Caco-2 (cell line): ENCODE data around the gene TFF1. TPM values are rescaled to one million over a fixed set of nuclear protein-coding genes. Genes with fewer than 3 reads are reported as not detected.

Source experiments
- BruUV-seq: library from RNA; stranded (reverse); fragments of 400-500 nt; replicated peaks from 2 replicates; lab custom pipeline; 2021; lab: Mats Ljungman, UMichigan
- CTCF ChIA-PET: fragments of 300-600 bp; sonication (Branson Sonifier 250); formaldehyde crosslinking; loops from one replicate; lab custom pipeline; 2022; ENCODE audit warnings: antibody characterized with exemption; lab: Charles Lee
- POLR2A ChIA-PET: fragments of 300-600 bp; sonication (Branson Sonifier 250); formaldehyde crosslinking; loops from one replicate; lab custom pipeline; 2022; ENCODE audit warnings: antibody characterized with exemption; lab: Charles Lee
- DNase-seq, 2 experiments: peaks; one replicate each; pipeline versions ENCODE4 v3.0.0 to v3.0.0-alpha.2; 2020 to 2022
- H3K27me3 ChIP-seq: replicated peaks from 2 replicates; pipeline ENCODE4 v1.6.0; 2011; ENCODE audit warnings: low read length; ENCODE audit not compliant: control insufficient read depth, insufficient read depth
- H3K36me3 ChIP-seq: 2 replicates; pipeline ENCODE4 v1.5.1; 2011; ENCODE audit warnings: low read length; ENCODE audit not compliant: control insufficient read depth, insufficient read depth
- H3K4me1 ChIP-seq: fragments of 250-450 bp; sonication (Bioruptor Pico); 2 replicates; pipeline ENCODE4 v1.5.1; 2020; ENCODE audit warnings: mild to moderate bottlenecking
- H3K4me3 ChIP-seq: 2 replicates; pipeline ENCODE4 v1.5.1; 2011; ENCODE audit warnings: low read depth, mild to moderate bottlenecking, control low read depth, low read length
- H3K9me3 ChIP-seq: fragments of 250-450 bp; sonication (Bioruptor Pico); 2 replicates; pipeline ENCODE4 v1.5.1; 2020; ENCODE audit warnings: mild to moderate bottlenecking, moderate library complexity
- H3K27ac Mint-ChIP-seq: one replicate; pipeline ENCODE4 v1.8.0; 2022; ENCODE audit warnings: mixed read lengths; ENCODE audit not compliant: unreplicated experiment
- H3K27me3 Mint-ChIP-seq: one replicate; pipeline ENCODE4 v1.8.0; 2022; ENCODE audit warnings: mixed read lengths; ENCODE audit not compliant: insufficient read depth, unreplicated experiment
- H3K36me3 Mint-ChIP-seq: one replicate; pipeline ENCODE4 v1.8.0; 2022; ENCODE audit warnings: mild to moderate bottlenecking, mixed read lengths; ENCODE audit not compliant: insufficient read depth, unreplicated experiment
- H3K4me1 Mint-ChIP-seq: one replicate; pipeline ENCODE4 v1.8.0; 2022; ENCODE audit warnings: low read depth, mixed read lengths; ENCODE audit not compliant: unreplicated experiment
- H3K4me3 Mint-ChIP-seq: one replicate; pipeline ENCODE4 v1.8.0; 2022; ENCODE audit warnings: mild to moderate bottlenecking, moderate library complexity, mixed read lengths; ENCODE audit not compliant: unreplicated experiment
- H3K9me3 Mint-ChIP-seq: one replicate; pipeline ENCODE4 v1.8.0; 2022; ENCODE audit warnings: mixed read lengths; ENCODE audit not compliant: unreplicated experiment
- intact Hi-C: fragments of 100-400 bp; cut with micrococcal nuclease; formaldehyde crosslinking; loops from one replicate; pipeline ENCODE4 v1.10.0; 2022; ENCODE audit not compliant: unreplicated experiment
- total RNA-seq: library from RNA; stranded (reverse); gene quantifications from 2 replicates; pipeline ENCODE4 v1.2.3, GENCODE V29; 2022
- TF ChIP-seq, protein P1 (sequence below), 2 experiments: fragments of 200-600 bp in 1 of 2; IDR thresholded peaks; 1 replicate in 1 of 2; 2 replicates in 1 of 2; pipeline versions ENCODE4 v1.5.1 to v1.8.0; 2011 to 2022; ENCODE audit warnings: antibody characterized with exemption in 1 of 2, control low read depth in 1 of 2, inconsistent platforms in 1 of 2, low read depth in 1 of 2, low read length in 1 of 2, mild to moderate bottlenecking in 1 of 2, moderate library complexity in 1 of 2; ENCODE audit not compliant: insufficient read depth in 1 of 2, severe bottlenecking in 1 of 2, unreplicated experiment in 1 of 2

Gene TFF1
- total RNA-seq, 1 experiment from 2014 or later: 9.8 TPM

DNA sequence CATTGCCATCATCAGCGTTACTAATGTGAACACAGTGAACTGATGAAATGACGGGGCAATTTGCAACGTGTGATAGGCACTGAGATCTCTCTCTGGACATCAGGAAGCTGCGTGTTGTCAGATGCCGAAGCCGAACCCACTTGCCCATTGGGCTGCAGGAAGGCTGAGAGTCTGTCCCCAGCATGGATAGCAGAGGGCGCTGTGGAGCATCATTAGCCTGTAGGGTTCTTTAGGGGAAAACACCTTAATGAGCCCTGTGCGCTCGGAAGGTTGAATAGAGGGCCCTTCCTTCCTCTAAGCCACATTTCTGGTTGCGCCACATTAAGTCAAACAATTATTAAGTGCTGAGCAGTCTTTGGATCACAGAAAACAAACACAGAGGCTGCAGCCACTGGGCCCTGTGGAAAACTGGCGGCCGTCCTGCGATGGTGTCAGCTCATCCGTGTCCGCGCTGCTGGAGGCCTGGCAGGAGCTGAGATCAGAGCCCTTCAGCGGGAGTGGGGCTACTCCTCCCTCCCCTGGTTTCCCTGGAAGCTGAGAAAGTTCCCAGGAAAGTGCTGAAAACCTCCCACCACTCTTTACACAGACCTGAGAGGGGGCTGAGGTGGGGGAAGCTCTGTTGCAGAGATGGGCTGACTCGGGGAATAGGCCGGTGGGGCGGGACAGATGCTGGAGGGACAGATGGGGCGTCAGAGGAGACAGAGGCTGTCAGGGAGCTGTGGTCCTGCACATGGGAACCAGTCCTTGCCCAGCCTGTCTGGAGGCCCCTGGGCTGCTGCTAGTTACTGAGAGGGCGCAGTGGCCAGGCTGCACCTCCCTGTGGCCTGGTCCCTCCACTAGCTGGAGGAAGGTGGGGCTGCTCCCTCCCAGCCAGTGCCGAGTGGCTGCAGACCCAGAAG, 28.3 kb downstream of the TFF1 start:
- Mint-ChIP-seq H3K4me3 (no peak overlapping the region), H3K9me3 (peaks cover 11% of the 10 kb centered on the region), H3K27ac (peak overlapping the region; percentile 81), H3K27me3 (no peaks in the 10 kb centered on the region), H3K36me3 (no peaks in the 10 kb centered on the region), H3K4me1 (peaks cover 17% of the 10 kb centered on the region)
- H3K4me3 ChIP-seq: no peak overlapping the region
- peak; percentile 81 for DNase-seq
- no peaks in the 10 kb centered on the region for H3K9me3 ChIP-seq
- intact Hi-C loops: loop anchor here (1.0 kb wide), 1 partner anchor 43 kb away; no protein-coding TSS in a partner anchor
- POLR2A ChIA-PET: no interaction called here
- H3K27me3 ChIP-seq: no peaks in the 10 kb centered on the region
- TF ChIP-seq, protein P1, sequence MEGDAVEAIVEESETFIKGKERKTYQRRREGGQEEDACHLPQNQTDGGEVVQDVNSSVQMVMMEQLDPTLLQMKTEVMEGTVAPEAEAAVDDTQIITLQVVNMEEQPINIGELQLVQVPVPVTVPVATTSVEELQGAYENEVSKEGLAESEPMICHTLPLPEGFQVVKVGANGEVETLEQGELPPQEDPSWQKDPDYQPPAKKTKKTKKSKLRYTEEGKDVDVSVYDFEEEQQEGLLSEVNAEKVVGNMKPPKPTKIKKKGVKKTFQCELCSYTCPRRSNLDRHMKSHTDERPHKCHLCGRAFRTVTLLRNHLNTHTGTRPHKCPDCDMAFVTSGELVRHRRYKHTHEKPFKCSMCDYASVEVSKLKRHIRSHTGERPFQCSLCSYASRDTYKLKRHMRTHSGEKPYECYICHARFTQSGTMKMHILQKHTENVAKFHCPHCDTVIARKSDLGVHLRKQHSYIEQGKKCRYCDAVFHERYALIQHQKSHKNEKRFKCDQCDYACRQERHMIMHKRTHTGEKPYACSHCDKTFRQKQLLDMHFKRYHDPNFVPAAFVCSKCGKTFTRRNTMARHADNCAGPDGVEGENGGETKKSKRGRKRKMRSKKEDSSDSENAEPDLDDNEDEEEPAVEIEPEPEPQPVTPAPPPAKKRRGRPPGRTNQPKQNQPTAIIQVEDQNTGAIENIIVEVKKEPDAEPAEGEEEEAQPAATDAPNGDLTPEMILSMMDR (IDR thresholded peaks at IDR 0.05; ENCODE audit: insufficient read depth in 1 of 2, low read depth in 1 of 2, low read length in 1 of 2, severe bottlenecking in 1 of 2, unreplicated experiment in 1 of 2): peak; percentile 62 to 73
- BruUV-seq: no TSS peak
- H3K4me1 ChIP-seq: peaks cover 5% of the 10 kb centered on the region; the same call in 1 of the 2 replicates
- CTCF ChIA-PET: interaction anchor here (0.9 to 1.9 kb wide), 5 partner anchors 23 to 112 kb away, joined by 3 to 7 read pairs (median 6); partner anchors contain the start of gene TFF3
- H3K36me3 ChIP-seq: no peaks in the 10 kb centered on the region

DNA sequence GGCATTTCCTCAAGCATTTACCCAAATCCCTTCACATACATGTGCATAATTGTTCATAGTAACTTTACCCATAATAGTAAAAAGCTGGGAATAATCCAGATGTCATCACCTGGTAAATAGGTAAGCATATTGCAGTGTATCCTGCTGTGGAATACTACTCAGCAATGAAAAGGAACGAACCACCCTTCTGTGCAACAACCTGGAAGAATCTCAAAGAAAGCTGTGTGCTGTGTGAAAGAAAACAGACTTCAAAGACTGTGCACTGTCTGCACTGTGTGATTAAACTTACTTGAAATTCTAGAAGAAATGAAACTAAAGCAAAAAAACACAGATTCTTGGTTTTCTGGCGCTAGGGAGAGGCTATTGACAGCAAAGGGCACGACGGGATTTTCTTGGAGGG, 29.1 kb downstream of the TFF1 start:
- peaks cover 5% of the 10 kb centered on the region; the same call in 1 of the 2 replicates for H3K9me3 ChIP-seq
- no peaks in the 10 kb centered on the region for H3K27me3 ChIP-seq
- ChIA-PET POLR2A (no interaction called here), CTCF (interaction anchor here (1.5 to 1.9 kb wide), 2 partner anchors 23 to 25 kb away, joined by 4 to 6 read pairs; partner anchors contain the start of gene TFF3)
- Mint-ChIP-seq H3K27ac (peak overlapping the region; percentile 81), H3K36me3 (no peaks in the 10 kb centered on the region), H3K9me3 (peaks cover 13% of the 10 kb centered on the region), H3K4me1 (peaks cover 24% of the 10 kb centered on the region), H3K27me3 (no peaks in the 10 kb centered on the region), H3K4me3 (no peak overlapping the region)
- H3K4me3 ChIP-seq: no peak overlapping the region
- no TSS peak for BruUV-seq
- DNase-seq: no peak
- TF ChIP-seq, protein P1 (IDR thresholded peaks at IDR 0.05; ENCODE audit: insufficient read depth in 1 of 2, low read depth in 1 of 2, low read length in 1 of 2, severe bottlenecking in 1 of 2, unreplicated experiment in 1 of 2): no peak
- H3K4me1 ChIP-seq: peaks cover 11% of the 10 kb centered on the region
- H3K36me3 ChIP-seq: no peaks in the 10 kb centered on the region
- intact Hi-C loops: no loop called here

DNA sequence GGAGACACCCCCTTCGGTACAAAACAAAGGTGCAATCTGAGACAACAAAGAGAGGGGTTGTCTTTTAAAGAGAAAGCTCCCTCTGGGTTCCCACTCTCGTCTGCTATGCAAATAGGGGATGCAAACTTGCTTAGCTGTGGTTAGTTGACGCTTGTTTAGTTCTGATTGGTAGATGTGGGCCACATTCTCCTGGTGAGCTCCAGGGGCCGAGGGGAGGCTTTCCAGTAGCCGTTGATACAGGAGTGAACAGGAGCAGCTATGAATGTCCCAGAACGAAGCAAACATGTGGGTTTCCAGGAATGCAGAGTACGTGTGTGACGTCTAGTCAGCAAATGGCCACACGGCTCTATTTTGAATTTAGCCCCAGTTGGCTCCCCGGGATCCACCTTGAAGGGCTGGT, 30.3 kb downstream of the TFF1 start:
- ChIA-PET CTCF (interaction anchor here (1.2 kb wide), 1 partner anchor 46 kb away, joined by 4 read pairs; no protein-coding TSS in a partner anchor), POLR2A (no interaction called here)
- Mint-ChIP-seq H3K27ac (no peak overlapping the region), H3K4me1 (peaks cover 35% of the 10 kb centered on the region), H3K9me3 (peaks cover 25% of the 10 kb centered on the region), H3K36me3 (no peaks in the 10 kb centered on the region), H3K4me3 (no peak overlapping the region), H3K27me3 (no peaks in the 10 kb centered on the region)
- no peak overlapping the region for H3K4me3 ChIP-seq
- H3K9me3 ChIP-seq: peaks cover 15% of the 10 kb centered on the region
- intact Hi-C loops: no loop called here
- peaks cover 22% of the 10 kb centered on the region for H3K4me1 ChIP-seq
- no peaks in the 10 kb centered on the region for H3K36me3 ChIP-seq
- TF ChIP-seq, protein P1 (IDR thresholded peaks at IDR 0.05; ENCODE audit: insufficient read depth in 1 of 2, low read depth in 1 of 2, low read length in 1 of 2, severe bottlenecking in 1 of 2, unreplicated experiment in 1 of 2): no peak
- DNase-seq: no peak
- no TSS peak for BruUV-seq
- no peaks in the 10 kb centered on the region for H3K27me3 ChIP-seq
